Measurements from ENCODE around the gene DOCK6. TPM values are rescaled to one million over a fixed set of nuclear protein-coding genes. Genes with fewer than 3 reads are reported as not detected.
A peak's percentile ranks its signal among the peaks of the same experiment; 100 is the strongest.

DOCK6 gene
- total RNA-seq, 1 donor, result 183 TPM

GRCh38 chr19:11196406-11197287 is 65.7 kb downstream of the DOCK6 start:
- no peak overlapping the region for H2AFZ ChIP-seq (ENCODE audit: low read length)

GRCh38 chr19:11195681-11196080 is 66.6 kb downstream of the DOCK6 start:
- peaks cover 19% of the 10 kb centered on the region for H4K20me1 ChIP-seq (ENCODE audit: insufficient read depth, low read length)
- peak; percentile 73 for DNase-seq (ENCODE audit: insufficient read length, low spot score, missing footprints)
- H2AFZ ChIP-seq (ENCODE audit: low read length), result no peak overlapping the region
- no peaks in the 10 kb centered on the region for H3K27me3 ChIP-seq (ENCODE audit: insufficient read depth, low read length)
- peak overlapping the region; percentile 57 for H3K4me3 ChIP-seq (ENCODE audit: insufficient read depth, low read length)
- H3K79me2 ChIP-seq (ENCODE audit: insufficient read depth, low read length), result peaks cover 60% of the 10 kb centered on the region
- TF ChIP-seq CTCF (IDR thresholded peaks at IDR 0.05; ENCODE audit: extremely low read depth, low read depth, low read length), result no peak
- peak overlapping the region; percentile 15 for H3K27ac ChIP-seq (ENCODE audit: low read depth, low read length)
- peaks cover 16% of the 10 kb centered on the region for H3K4me1 ChIP-seq (ENCODE audit: insufficient read depth, low read length)
- H3K9me3 ChIP-seq (ENCODE audit: low read depth, low read length), result no peaks in the 10 kb centered on the region
- H3K4me2 ChIP-seq (ENCODE audit: insufficient read depth, low read length), result peak overlapping the region; percentile 89
- peaks cover 31% of the 10 kb centered on the region for H3K36me3 ChIP-seq (ENCODE audit: insufficient read depth, low read length)

More at GRCh38 chr19:11196406-11197287, 65.7 kb downstream of the DOCK6 start:
- Histone ChIP-seq H3K27me3 (ENCODE audit: insufficient read depth, low read length) (no peaks in the 10 kb centered on the region), H3K36me3 (ENCODE audit: insufficient read depth, low read length) (peaks cover 29% of the 10 kb centered on the region), H3K9me3 (ENCODE audit: low read depth, low read length) (no peaks in the 10 kb centered on the region), H3K79me2 (ENCODE audit: insufficient read depth, low read length) (peaks cover 54% of the 10 kb centered on the region), H4K20me1 (ENCODE audit: insufficient read depth, low read length) (peaks cover 17% of the 10 kb centered on the region), H3K27ac (ENCODE audit: low read depth, low read length) (peak overlapping the region; percentile 65), H3K4me1 (ENCODE audit: insufficient read depth, low read length) (peaks cover 14% of the 10 kb centered on the region), H3K4me3 (ENCODE audit: insufficient read depth, low read length) (peak overlapping the region; percentile 91), H3K4me2 (ENCODE audit: insufficient read depth, low read length) (peak overlapping the region; percentile 89)
- no peak for TF ChIP-seq CTCF (IDR thresholded peaks at IDR 0.05; ENCODE audit: extremely low read depth, low read depth, low read length)
- DNase-seq (ENCODE audit: insufficient read length, low spot score, missing footprints), result peak; percentile 99

- Histone ChIP-seq H2AFZ (ENCODE audit: low read length) (no peak overlapping the region), H4K20me1 (ENCODE audit: insufficient read depth, low read length) (peaks cover 24% of the 10 kb centered on the region), H3K4me2 (ENCODE audit: insufficient read depth, low read length) (peak overlapping the region; percentile 75), H3K36me3 (ENCODE audit: insufficient read depth, low read length) (peaks cover 36% of the 10 kb centered on the region), H3K4me3 (ENCODE audit: insufficient read depth, low read length) (peak overlapping the region; percentile 57), H3K4me1 (ENCODE audit: insufficient read depth, low read length) (peaks cover 21% of the 10 kb centered on the region), H3K27ac (ENCODE audit: low read depth, low read length) (peak overlapping the region; percentile 15), H3K27me3 (ENCODE audit: insufficient read depth, low read length) (no peaks in the 10 kb centered on the region), H3K79me2 (ENCODE audit: insufficient read depth, low read length) (peaks cover 68% of the 10 kb centered on the region), H3K9me3 (ENCODE audit: low read depth, low read length) (no peaks in the 10 kb centered on the region)
- peak; percentile 93 for DNase-seq (ENCODE audit: insufficient read length, low spot score, missing footprints)
- TF ChIP-seq CTCF (IDR thresholded peaks at IDR 0.05; ENCODE audit: extremely low read depth, low read depth, low read length), result no peak
Measured at GRCh38 chr19:11194656-11195558, 67.4 kb downstream of the DOCK6 start.

Measured in osteoblast (primary cell).